Calu3 (cell line): ENCODE data around the gene FGFR2. TPM values are rescaled to one million over a fixed set of nuclear protein-coding genes. Genes with fewer than 3 reads are reported as not detected.

Source experiments
- BruUV-seq: library from RNA; stranded (reverse); fragments of 400-500 nt; replicated peaks from 2 replicates; lab custom pipeline; 2021; lab: Mats Ljungman, UMichigan
- CTCF ChIA-PET: fragments of 300-600 bp; sonication (Branson Sonifier 250); formaldehyde crosslinking; loops from one replicate; lab custom pipeline; 2022; ENCODE audit warnings: antibody characterized with exemption; lab: Charles Lee
- DNase-seq: peaks from one replicate; pipeline ENCODE4 v3.0.0; 2022
- H3K27ac Mint-ChIP-seq: one replicate; pipeline ENCODE4 v1.8.0; 2022; ENCODE audit warnings: mixed read lengths; ENCODE audit not compliant: unreplicated experiment
- H3K27me3 Mint-ChIP-seq: one replicate; pipeline ENCODE4 v1.8.0; 2022; ENCODE audit warnings: mixed read lengths; ENCODE audit not compliant: unreplicated experiment
- H3K36me3 Mint-ChIP-seq: one replicate; pipeline ENCODE4 v1.8.0; 2022; ENCODE audit warnings: mild to moderate bottlenecking, moderate library complexity, mixed read lengths; ENCODE audit not compliant: insufficient read depth, unreplicated experiment
- H3K4me1 Mint-ChIP-seq: one replicate; pipeline ENCODE4 v1.8.0; 2022; ENCODE audit warnings: mild to moderate bottlenecking, low read depth, mixed read lengths; ENCODE audit not compliant: unreplicated experiment
- H3K4me3 Mint-ChIP-seq: one replicate; pipeline ENCODE4 v1.8.0; 2022; ENCODE audit warnings: mild to moderate bottlenecking, low read depth, moderate library complexity, mixed read lengths; ENCODE audit not compliant: unreplicated experiment
- H3K9me3 Mint-ChIP-seq: one replicate; pipeline ENCODE4 v1.8.0; 2022; ENCODE audit warnings: low read depth, mixed read lengths; ENCODE audit not compliant: unreplicated experiment
- intact Hi-C: fragments of 100-400 bp; cut with micrococcal nuclease; formaldehyde crosslinking; loops from one replicate; pipeline ENCODE4 v1.10.0; 2022; ENCODE audit not compliant: unreplicated experiment
- total RNA-seq: library from RNA; stranded (reverse); gene quantifications from 2 replicates; pipeline ENCODE4 v1.2.3, GENCODE V29; 2022
- TF ChIP-seq, protein P1 (sequence below): fragments of 200-600 bp; IDR thresholded peaks from one replicate; pipeline ENCODE4 v1.8.0; 2022; ENCODE audit warnings: antibody characterized with exemption; ENCODE audit not compliant: unreplicated experiment

The FGFR2 gene
- total RNA-seq, 1 experiment from 2014 or later = 57.9 TPM

DNA sequence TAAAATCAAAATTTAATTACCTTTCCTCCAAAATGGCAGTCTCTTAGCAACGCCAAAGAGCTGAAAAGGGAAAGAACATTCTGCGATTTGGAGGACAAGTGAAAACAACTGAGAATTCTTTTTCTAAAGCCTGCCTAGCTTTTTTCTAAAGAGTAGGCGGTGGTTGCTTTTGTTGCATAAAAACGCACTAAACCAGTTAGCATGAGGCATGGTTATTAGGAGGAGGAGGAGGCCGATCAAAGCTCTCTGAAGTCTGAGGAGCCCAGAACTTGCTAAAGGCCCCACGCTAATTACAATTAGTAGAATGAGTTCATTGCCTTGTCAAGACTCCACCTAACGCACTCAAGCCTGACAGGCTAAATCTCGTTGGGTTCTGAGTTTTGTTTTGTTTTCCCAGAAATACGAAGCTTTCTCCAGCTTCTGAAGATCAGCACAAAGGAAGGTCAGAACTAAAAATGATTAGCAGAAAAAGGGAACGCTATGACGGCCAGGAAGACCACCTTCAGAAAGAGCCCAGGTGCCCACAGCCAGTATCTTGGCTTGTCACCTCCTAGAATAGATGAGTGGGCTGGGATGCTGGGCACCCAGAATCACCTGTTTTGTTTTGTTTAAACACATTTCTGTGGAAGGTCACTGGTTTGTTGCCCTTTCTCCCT is 72.0 kb downstream of the FGFR2 start:
- Mint-ChIP-seq H3K4me3 (no peak overlapping the region), H3K36me3 (peaks cover 6% of the 10 kb centered on the region), H3K4me1 (peaks cover 26% of the 10 kb centered on the region), H3K27me3 (no peaks in the 10 kb centered on the region), H3K27ac (no peak overlapping the region), H3K9me3 (no peaks in the 10 kb centered on the region)
- CTCF ChIA-PET = no interaction called here
- TF ChIP-seq, protein P1, sequence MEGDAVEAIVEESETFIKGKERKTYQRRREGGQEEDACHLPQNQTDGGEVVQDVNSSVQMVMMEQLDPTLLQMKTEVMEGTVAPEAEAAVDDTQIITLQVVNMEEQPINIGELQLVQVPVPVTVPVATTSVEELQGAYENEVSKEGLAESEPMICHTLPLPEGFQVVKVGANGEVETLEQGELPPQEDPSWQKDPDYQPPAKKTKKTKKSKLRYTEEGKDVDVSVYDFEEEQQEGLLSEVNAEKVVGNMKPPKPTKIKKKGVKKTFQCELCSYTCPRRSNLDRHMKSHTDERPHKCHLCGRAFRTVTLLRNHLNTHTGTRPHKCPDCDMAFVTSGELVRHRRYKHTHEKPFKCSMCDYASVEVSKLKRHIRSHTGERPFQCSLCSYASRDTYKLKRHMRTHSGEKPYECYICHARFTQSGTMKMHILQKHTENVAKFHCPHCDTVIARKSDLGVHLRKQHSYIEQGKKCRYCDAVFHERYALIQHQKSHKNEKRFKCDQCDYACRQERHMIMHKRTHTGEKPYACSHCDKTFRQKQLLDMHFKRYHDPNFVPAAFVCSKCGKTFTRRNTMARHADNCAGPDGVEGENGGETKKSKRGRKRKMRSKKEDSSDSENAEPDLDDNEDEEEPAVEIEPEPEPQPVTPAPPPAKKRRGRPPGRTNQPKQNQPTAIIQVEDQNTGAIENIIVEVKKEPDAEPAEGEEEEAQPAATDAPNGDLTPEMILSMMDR = no peak
- intact Hi-C loops = no loop called here
- no TSS peak for BruUV-seq
- no peak for DNase-seq

- Mint-ChIP-seq H3K4me3 (no peak overlapping the region), H3K27me3 (no peaks in the 10 kb centered on the region), H3K36me3 (no peaks in the 10 kb centered on the region), H3K4me1 (peaks cover 18% of the 10 kb centered on the region), H3K9me3 (no peaks in the 10 kb centered on the region), H3K27ac (no peak overlapping the region)
- intact Hi-C loops = no loop called here
- BruUV-seq = no TSS peak
- TF ChIP-seq, protein P1 = no peak
- no peak for DNase-seq
- CTCF ChIA-PET = no interaction called here
Observed at GRCh38 chr10:121525251-121526134, 72.8 kb downstream of the FGFR2 start.

GRCh38 chr10:121524157-121524817 is 74.0 kb downstream of the FGFR2 start:
- Mint-ChIP-seq H3K27me3 (no peaks in the 10 kb centered on the region), H3K9me3 (no peaks in the 10 kb centered on the region), H3K27ac (no peak overlapping the region), H3K36me3 (no peaks in the 10 kb centered on the region), H3K4me3 (no peak overlapping the region), H3K4me1 (peaks cover 10% of the 10 kb centered on the region)
- DNase-seq = no peak
- TF ChIP-seq, protein P1 = no peak
- intact Hi-C loops = no loop called here
- BruUV-seq = no TSS peak
- CTCF ChIA-PET = interaction anchor here (1.0 kb wide), 1 partner anchor 16 kb away, joined by 4 read pairs; no protein-coding TSS in a partner anchor

DNA sequence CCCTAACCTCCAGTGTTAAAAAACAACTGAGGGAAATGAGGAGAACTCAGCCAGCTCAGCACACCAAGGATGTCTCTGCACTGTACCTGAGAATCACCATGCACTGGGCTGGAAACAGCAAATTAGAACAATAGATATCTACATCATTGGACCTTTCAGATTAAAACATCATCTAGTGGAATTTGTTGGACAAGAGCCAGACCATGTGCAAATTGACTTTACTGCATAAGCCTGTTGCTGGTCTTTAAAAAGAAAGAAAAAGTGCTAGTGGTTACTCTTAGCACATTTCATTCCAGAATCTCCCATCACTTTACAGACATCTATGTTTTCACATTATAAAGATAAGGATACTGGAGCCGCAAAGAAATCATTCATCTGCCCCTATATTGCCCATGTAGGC is 75.4 kb downstream of the FGFR2 start:
- no peak for DNase-seq
- Mint-ChIP-seq H3K36me3 (no peaks in the 10 kb centered on the region), H3K27ac (no peak overlapping the region), H3K4me1 (peaks cover 10% of the 10 kb centered on the region), H3K27me3 (no peaks in the 10 kb centered on the region), H3K9me3 (no peaks in the 10 kb centered on the region), H3K4me3 (no peak overlapping the region)
- TF ChIP-seq, protein P1 = no peak
- intact Hi-C loops = no loop called here
- CTCF ChIA-PET = no interaction called here
- BruUV-seq = no TSS peak
